OCI-LY7 (cell line): ENCODE results near the gene PITPNC1.

ENCODE experiments used
- EZH2phosphoT487 ChIP-seq: fragments of 200-600 bp; sonication (generic); IDR thresholded peaks from 2 replicates; pipeline ENCODE4 v1.6.1; 2018; ENCODE audit warnings: low read depth, borderline replicate concordance, mild to moderate bottlenecking, mixed run types, antibody characterized with exemption, low read length, moderate library complexity, mixed read lengths
- TF ChIP-seq, protein P1 (sequence below): fragments of 200-600 bp; sonication (generic); conservative IDR thresholded peaks from 2 replicates; pipeline ENCODE4 v1.5.1; 2014; ENCODE audit warnings: mild to moderate bottlenecking, antibody characterized with exemption, low read length, moderate library complexity, mixed read lengths

DNA sequence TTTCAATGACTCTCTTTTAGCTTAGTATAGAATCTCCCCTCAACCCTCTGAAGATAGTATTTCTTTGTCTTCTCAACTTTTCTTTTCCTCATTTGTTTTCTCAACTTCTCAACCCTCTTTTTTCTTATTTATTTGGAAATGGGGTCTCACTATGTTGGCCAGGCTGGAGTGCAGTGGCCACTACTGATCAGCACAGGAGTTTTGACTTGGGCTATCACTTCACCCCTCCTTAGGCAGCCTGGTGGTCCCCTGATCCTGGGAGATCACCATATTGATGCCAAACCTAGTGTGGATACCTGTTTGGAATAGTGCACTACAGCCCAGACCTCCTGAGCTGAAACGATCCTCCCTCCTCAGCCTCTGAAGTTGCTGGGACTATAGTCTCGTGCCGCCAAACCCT lies 79.8 kb downstream of the PITPNC1 start:
- TF ChIP-seq, protein P1, sequence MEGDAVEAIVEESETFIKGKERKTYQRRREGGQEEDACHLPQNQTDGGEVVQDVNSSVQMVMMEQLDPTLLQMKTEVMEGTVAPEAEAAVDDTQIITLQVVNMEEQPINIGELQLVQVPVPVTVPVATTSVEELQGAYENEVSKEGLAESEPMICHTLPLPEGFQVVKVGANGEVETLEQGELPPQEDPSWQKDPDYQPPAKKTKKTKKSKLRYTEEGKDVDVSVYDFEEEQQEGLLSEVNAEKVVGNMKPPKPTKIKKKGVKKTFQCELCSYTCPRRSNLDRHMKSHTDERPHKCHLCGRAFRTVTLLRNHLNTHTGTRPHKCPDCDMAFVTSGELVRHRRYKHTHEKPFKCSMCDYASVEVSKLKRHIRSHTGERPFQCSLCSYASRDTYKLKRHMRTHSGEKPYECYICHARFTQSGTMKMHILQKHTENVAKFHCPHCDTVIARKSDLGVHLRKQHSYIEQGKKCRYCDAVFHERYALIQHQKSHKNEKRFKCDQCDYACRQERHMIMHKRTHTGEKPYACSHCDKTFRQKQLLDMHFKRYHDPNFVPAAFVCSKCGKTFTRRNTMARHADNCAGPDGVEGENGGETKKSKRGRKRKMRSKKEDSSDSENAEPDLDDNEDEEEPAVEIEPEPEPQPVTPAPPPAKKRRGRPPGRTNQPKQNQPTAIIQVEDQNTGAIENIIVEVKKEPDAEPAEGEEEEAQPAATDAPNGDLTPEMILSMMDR = no peak
- TF ChIP-seq EZH2phosphoT487 = no peak
